ENCODE data around the gene ATF3.
"Not testable (repeated sequence)": the region's sequence is repeated elsewhere in the genome, so short reads cannot be mapped to it uniquely, and the experiment has no call there.

ATF3 gene

GRCh38 chr1:212650228-212650627 lies 41.7 kb downstream of the ATF3 start:
- Histone ChIP-seq H3K27ac (no peak overlapping the region), H3K36me3 (replicated peaks) (no peaks in the 10 kb centered on the region), H3K4me3 (ENCODE audit: low read depth, low read length) (no peak overlapping the region), H3K27me3 (replicated peaks) (no peaks in the 10 kb centered on the region)
- no peak for DNase-seq
- no peak for TF ChIP-seq CTCF (IDR thresholded peaks at IDR 0.05; ENCODE audit: low read depth, low read length, missing control alignments)
- in situ Hi-C loops (cut with HindIII; ENCODE audit: low pct_ligation_motif_present, low sequenced_read_pairs) = no loop called here

GRCh38 chr1:212651521-212651920 lies 43.0 kb downstream of the ATF3 start:
- Histone ChIP-seq H3K27me3 (replicated peaks) (no peaks in the 10 kb centered on the region), H3K27ac (peak overlapping the region; percentile 37), H3K4me3 (ENCODE audit: low read depth, low read length) (no peak overlapping the region), H3K36me3 (replicated peaks) (no peaks in the 10 kb centered on the region)
- in situ Hi-C loops (cut with HindIII; ENCODE audit: low pct_ligation_motif_present, low sequenced_read_pairs) = no loop called here
- DNase-seq = peak; percentile 48
- TF ChIP-seq CTCF (IDR thresholded peaks at IDR 0.05; ENCODE audit: low read depth, low read length, missing control alignments) = no peak

DNA sequence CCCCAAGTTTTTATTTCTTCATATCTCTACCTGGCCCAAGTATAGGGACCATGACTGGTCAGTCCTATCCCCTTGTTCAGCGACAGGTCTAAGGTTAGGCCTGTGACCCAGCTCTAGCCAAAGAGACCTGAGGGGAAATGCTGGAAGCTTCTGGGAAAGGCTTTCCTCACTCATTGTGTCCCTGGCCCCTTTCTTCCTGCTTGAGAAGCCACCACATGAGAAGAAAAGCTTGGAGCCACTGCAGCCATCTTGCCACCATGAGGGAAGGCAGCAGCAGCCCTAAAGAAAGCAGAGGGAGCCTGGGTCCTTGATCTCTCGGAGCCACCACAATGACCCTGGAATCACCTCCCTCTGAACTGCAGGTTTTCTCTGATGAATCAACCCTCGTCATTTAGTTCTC lies 43.4 kb downstream of the ATF3 start:
- Histone ChIP-seq H3K27ac (peak overlapping the region; percentile 37), H3K4me3 (ENCODE audit: low read depth, low read length) (no peak overlapping the region), H3K36me3 (replicated peaks) (no peaks in the 10 kb centered on the region), H3K27me3 (replicated peaks) (no peaks in the 10 kb centered on the region)
- in situ Hi-C loops (cut with HindIII; ENCODE audit: low pct_ligation_motif_present, low sequenced_read_pairs) = no loop called here
- no peak for DNase-seq
- TF ChIP-seq CTCF (IDR thresholded peaks at IDR 0.05; ENCODE audit: low read depth, low read length, missing control alignments) = no peak

GRCh38 chr1:212652609-212653008 lies 44.0 kb downstream of the ATF3 start:
- TF ChIP-seq CTCF (IDR thresholded peaks at IDR 0.05; ENCODE audit: low read depth, low read length, missing control alignments) = no peak
- DNase-seq = no peak
- H3K36me3 ChIP-seq (replicated peaks) = no peaks in the 10 kb centered on the region

DNA sequence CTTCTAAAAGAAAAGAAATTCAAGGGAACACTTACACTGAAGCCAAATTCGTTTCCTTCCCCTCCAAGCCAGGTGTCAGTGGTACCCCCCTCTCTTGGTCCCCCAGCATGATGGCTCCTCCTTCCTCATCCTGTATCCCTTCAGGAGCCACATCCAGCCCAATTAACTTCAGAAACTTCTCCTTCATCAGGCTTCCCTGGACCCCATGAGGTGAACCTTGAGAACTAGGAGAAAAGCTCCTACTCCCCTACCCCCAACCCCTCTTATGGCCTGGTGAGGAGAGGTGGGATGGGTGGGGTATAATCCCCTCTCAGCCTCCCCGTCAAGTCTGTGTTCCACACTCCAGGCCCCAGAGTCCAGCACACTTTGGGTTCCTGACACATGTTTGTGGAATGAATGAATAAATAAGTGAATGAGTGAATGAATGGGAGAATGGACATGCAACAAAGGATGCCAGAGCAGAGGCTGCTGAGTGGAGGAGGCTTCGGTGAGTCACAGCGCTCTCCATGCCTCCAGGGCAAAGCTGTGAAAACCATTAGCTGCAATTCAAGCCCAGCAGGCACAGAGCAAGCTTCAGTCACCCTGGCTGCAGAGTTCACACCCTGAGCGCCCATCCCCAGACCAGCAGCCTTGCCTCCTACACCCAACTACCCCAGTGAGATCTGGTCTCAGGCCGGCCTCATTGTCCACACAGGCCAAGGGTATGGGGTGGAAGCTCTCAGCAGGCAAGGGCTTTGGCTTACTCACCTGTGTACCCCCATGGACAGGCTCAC lies 47.3 kb downstream of the ATF3 start:
- H3K27me3 ChIP-seq (replicated peaks) = no peaks in the 10 kb centered on the region
- no peaks in the 10 kb centered on the region for H3K36me3 ChIP-seq (replicated peaks)
- no peak for TF ChIP-seq CTCF (IDR thresholded peaks at IDR 0.05; ENCODE audit: low read depth, low read length, missing control alignments)
- no peak overlapping the region for H3K4me3 ChIP-seq (ENCODE audit: low read depth, low read length)
- H3K27ac ChIP-seq = no peak overlapping the region
- in situ Hi-C loops (cut with HindIII; ENCODE audit: low pct_ligation_motif_present, low sequenced_read_pairs) = no loop called here
- DNase-seq = no peak

More at GRCh38 chr1:212652609-212653008, 44.0 kb downstream of the ATF3 start:
- H3K27ac ChIP-seq = no peak overlapping the region
- H3K4me3 ChIP-seq (ENCODE audit: low read depth, low read length) = no peak overlapping the region
- in situ Hi-C loops (cut with HindIII; ENCODE audit: low pct_ligation_motif_present, low sequenced_read_pairs) = no loop called here
- H3K27me3 ChIP-seq (replicated peaks) = no peaks in the 10 kb centered on the region

DNA sequence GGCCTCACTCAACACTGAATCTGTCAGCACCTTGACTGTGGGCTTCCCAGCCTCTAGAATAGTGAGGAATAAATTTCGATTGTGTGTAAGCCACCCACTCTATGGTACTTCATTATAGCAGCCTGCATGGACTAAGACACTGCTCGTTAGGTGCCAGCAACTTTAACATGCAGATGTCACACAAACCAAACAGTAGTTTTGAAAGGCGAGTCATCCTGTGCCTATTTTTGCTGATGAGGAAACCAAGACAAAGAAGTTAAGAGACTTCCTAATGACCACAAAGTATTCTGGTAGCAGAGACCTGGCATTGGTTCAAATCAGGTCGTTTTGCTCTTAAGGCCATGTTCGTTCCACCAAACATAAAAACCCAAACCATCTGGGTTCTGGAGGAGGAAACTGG lies 48.2 kb downstream of the ATF3 start:
- H3K27ac ChIP-seq = no peak overlapping the region
- DNase-seq = no peak
- in situ Hi-C loops (cut with HindIII; ENCODE audit: low pct_ligation_motif_present, low sequenced_read_pairs) = no loop called here
- H3K36me3 ChIP-seq (replicated peaks) = no peaks in the 10 kb centered on the region
- TF ChIP-seq CTCF (IDR thresholded peaks at IDR 0.05; ENCODE audit: low read depth, low read length, missing control alignments) = no peak
- H3K27me3 ChIP-seq (replicated peaks) = no peaks in the 10 kb centered on the region
- no peak overlapping the region for H3K4me3 ChIP-seq (ENCODE audit: low read depth, low read length)

DNA sequence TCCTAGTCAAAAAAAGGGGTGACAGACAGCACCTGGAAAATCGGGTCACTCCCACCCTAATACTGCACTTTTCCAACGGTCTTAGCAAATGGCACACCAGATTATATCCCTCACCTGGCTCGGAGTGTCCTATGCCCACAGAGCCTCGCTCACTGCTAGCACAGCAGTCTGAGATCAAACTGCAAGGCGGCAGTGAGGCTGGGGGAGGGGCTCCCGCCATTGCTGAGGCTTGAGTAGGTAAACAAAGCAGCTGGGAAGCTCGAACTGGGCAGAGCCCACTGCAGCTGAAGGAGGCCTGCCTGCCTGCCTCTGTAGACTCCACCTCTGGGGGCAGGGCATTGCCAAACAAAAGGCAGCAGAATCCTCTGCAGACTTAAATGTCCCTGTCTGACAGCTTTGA lies 49.7 kb downstream of the ATF3 start:
- H3K36me3 ChIP-seq (replicated peaks); H3K27ac ChIP-seq; H3K4me3 ChIP-seq (ENCODE audit: low read depth, low read length); H3K27me3 ChIP-seq (replicated peaks); DNase-seq; in situ Hi-C loops (cut with HindIII; ENCODE audit: low pct_ligation_motif_present, low sequenced_read_pairs): not testable (repeated sequence)
